Measurements from ENCODE around the gene CCL8.

Gene CCL8

GRCh38 chr17:34368196-34368945 lies 49.1 kb downstream of the CCL8 start:
- DNase-seq, result no peak

GRCh38 chr17:34368946-34369500 lies 49.8 kb downstream of the CCL8 start:
- DNase-seq, result no peak

GRCh38 chr17:34369571-34369970 lies 50.3 kb downstream of the CCL8 start:
- no peak for DNase-seq

GRCh38 chr17:34370376-34370996 lies 51.3 kb downstream of the CCL8 start:
- no peak for DNase-seq

GRCh38 chr17:34370997-34371395 lies 51.8 kb downstream of the CCL8 start:
- no peak for DNase-seq
